ENCODE measurements around the gene UGT8.
"Not testable (repeated sequence)": the region's sequence is repeated elsewhere in the genome, so short reads cannot be mapped to it uniquely, and the experiment has no call there.

The UGT8 gene

DNA sequence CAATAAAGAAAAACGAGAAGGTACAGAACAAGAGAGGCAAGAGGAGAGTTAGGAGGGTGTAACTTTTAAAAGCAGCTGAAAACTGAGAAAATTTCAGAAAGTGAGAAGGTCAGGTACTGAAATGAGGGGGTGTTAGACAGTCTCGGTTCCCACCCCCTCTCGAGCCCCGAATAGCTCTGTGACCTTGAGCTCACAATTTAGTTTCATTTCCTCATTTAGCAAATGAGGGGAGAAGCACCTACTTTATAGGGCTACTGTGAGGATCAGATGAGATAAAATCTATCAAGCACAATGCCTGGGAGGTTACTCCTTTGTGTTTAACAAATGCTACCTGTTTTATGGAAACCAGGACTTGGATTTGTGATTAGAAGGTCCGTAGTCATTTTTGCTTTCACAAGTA is 4.9 kb downstream of the UGT8 start:
- no peak for DNase-seq (ENCODE audit: low read depth in 2 of 2)

DNA sequence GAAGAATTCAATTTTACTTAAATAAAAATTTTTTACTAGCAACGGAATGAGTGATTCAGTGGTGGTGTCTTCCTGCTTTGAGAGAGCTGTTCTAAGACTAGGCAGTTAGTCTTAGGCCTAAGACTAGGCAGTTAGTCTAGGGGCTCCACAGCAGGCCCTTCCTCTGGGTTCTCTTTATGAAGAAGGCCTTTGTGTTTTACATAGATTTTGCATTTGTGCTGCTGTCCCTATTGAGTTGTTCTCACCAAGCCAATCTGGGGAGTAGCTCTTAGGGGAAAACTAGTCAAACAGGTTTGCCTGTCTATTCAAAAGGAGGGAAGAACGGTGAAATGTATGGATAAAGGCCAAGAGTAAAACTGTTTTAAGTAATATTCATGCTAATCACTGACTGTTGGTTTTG is 7.6 kb downstream of the UGT8 start:
- no peak for DNase-seq (ENCODE audit: low read depth in 2 of 2)

DNA sequence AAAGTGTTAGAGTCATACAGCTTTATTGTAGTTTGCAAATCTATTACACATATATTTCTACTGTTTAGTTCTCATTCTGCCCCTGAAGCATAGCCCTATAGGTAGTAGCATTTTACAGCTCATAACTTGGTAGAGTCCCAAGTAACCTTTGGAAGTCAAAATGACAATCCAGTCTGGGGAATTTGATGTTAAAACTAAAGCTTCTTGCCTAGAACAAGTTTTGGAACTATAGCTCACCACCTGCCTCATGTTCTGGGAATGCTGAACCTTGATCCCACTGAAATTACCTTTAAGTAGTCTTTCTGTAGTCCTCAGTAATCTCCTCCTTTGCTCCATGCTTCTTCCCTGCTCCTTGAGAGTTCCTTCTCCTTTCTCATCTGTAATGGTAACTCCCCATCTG is 8.4 kb downstream of the UGT8 start:
- no peak for DNase-seq (ENCODE audit: low read depth in 2 of 2)

DNA sequence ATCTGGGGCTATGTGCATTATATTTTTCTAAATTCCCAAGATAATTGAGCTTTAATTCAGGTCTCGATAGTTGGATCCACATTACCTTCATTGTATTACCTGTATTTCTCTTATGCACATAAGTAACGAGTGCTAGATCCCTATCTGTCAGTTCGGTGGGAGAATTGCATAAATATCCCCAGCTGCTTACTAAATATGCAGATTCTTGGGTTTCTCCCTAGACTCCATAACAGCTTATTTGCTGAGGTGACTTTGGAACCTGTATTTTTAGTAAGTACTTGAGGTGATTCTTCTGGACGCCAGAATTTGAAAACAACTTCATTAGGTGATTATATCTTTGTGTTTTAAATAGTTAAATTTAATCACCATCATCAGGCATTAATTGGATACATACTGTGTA is 15.0 kb downstream of the UGT8 start:
- DNase-seq (ENCODE audit: low read depth in 2 of 2): no peak

GRCh38 chr4:114615435-114615834 is 16.8 kb downstream of the UGT8 start:
- no peak for DNase-seq (ENCODE audit: low read depth in 2 of 2)

- not testable (repeated sequence) for DNase-seq (ENCODE audit: low read depth in 2 of 2)
Measured at GRCh38 chr4:114616036-114616435, 17.4 kb downstream of the UGT8 start.

- DNase-seq (ENCODE audit: low read depth in 2 of 2): no peak
Measured at GRCh38 chr4:114626196-114626595, 27.6 kb downstream of the UGT8 start.

GRCh38 chr4:114636192-114636935 is 37.8 kb downstream of the UGT8 start:
- DNase-seq (ENCODE audit: low read depth in 2 of 2): no peak

- DNase-seq (ENCODE audit: low read depth in 2 of 2): no peak
Measured at GRCh38 chr4:114642173-114642780, 43.7 kb downstream of the UGT8 start.

DNA sequence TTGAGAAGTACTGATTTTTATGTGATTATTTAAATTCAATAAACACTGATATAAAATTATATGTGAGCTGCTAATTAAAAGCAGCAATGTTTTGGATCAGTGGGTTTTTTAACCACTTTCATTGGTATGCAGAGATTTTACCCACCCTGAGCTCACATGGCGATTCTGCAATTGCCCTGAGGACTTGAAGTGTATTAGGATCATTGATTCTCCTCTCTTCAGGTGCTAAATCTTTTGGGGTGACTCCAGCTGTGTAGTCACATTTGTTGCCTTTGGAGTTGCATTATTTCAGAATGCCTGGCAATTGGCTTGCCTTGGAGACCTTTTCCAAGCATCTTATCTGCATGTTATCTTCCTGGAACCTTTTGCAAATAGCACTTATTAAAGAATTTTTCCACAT is 51.3 kb downstream of the UGT8 start:
- DNase-seq (ENCODE audit: low read depth in 2 of 2): no peak

GRCh38 chr4:114653675-114654074 is 55.1 kb downstream of the UGT8 start:
- no peak for DNase-seq (ENCODE audit: low read depth in 2 of 2)

GRCh38 chr4:114654592-114654991 is 56.0 kb downstream of the UGT8 start:
- DNase-seq (ENCODE audit: low read depth in 2 of 2): no peak

GRCh38 chr4:114658179-114658578 is 59.6 kb downstream of the UGT8 start:
- no peak for DNase-seq (ENCODE audit: low read depth in 2 of 2)

- DNase-seq (ENCODE audit: low read depth in 2 of 2): no peak
Measured at GRCh38 chr4:114658776-114659175, 60.2 kb downstream of the UGT8 start.

DNA sequence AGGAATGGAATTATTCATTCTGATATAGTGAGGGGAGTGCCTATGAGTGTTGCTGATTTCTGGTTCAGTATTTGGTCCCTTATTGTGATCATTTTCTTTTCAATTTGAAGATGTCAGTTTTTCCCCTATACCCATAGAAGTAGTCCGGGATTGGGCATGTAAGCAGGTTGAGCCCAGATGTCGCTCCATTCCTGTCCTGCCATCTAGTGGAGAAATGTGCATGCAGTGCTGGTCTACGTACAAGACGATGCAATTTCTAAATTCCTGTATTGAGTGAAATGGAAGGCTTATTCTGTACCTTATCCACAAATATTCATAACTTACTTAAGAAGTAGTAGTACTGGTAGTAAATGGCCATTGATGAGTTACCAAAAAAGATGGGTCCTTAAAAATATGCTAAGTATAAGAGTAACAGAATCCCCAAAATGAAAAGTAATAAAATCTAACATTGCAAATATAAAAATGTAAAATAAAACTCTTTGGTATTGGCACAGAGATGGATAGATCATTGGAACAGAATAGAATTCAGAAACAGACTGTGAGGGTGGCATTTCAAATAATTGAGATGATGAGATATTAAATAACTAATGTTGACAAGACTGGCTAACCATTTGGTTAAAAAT is 60.9 kb downstream of the UGT8 start:
- DNase-seq (ENCODE audit: low read depth in 2 of 2): peak; percentile 20 to 33

DNA sequence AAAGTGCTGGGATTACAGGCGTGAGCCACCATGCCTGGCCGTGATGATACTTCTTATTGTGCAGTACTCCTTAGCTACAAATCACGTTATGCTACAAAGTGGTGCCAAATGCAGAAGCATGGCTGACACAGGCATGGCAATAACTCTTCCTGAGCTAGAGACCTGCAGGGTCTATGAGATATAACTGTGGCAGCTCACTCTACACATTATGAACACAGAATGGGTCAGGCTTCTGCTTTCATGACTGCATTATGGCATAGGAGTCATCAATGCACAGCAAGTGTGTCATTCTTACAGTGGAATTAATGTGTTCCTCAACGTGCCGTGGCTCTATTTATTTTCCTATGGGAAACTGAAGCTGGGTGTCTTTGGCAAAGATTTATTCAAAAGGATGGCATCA is 64.5 kb downstream of the UGT8 start:
- DNase-seq (ENCODE audit: low read depth in 2 of 2): no peak

GRCh38 chr4:114668577-114668976 is 70.0 kb downstream of the UGT8 start:
- DNase-seq (ENCODE audit: low read depth in 2 of 2): no peak

DNA sequence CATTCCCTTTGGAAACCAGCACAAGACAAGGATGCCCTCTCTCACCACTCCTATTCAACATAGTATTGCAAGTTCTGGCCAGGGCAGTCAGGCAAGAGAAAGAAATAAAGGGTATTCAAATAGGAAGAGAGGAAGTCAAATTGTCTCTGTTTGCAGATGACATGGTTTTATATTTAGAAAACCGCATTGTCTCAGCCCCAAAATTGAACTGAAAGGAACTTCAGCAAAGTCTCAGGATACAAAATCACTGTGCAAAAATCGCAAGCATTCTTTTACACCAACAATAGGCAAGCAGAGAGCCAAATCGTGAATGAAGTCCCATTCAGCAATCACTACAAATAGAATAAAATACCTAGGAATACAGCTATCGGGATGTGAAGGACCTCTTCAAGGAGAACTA is 72.1 kb downstream of the UGT8 start:
- not testable (repeated sequence) for DNase-seq (ENCODE audit: low read depth in 2 of 2)

GRCh38 chr4:114673306-114673705 is 74.7 kb downstream of the UGT8 start:
- DNase-seq (ENCODE audit: low read depth in 2 of 2): no peak

GRCh38 chr4:114674080-114674479 is 75.5 kb downstream of the UGT8 start:
- no peak for DNase-seq (ENCODE audit: low read depth in 2 of 2)

- no peak for DNase-seq (ENCODE audit: low read depth in 2 of 2)
Measured at GRCh38 chr4:114677346-114677979, 78.9 kb downstream of the UGT8 start.

DNA sequence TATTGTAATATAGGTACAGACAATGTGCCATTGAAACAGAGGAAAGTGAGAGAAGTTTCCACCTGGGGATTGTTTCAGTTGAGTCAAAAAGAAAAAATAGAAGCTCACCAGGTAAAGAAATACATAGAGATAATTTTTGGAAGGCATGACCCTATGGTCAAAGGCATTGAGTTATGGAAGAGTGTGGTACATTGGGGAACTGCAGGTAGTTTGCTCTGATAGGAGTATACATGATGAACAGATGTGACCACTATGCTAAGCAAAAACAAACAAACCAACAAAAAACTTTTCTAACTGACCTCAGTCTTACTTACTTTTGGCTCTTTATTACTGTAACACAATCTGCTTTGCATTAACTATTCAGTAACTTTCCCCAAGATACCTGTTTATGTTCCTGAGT is 85.9 kb downstream of the UGT8 start:
- no peak for DNase-seq (ENCODE audit: low read depth in 2 of 2)

- no peak for DNase-seq (ENCODE audit: low read depth in 2 of 2)
Measured at GRCh38 chr4:114688059-114688458, 89.5 kb downstream of the UGT8 start.

Data from fibroblast of skin of left quadriceps (primary cell).